HEK293T (cell line): ENCODE results near the gene NDUFA13.

Source experiments
- ARNT ChIP-seq: fragments of 450-650 bp; IDR thresholded peaks from 2 replicates; pipeline ENCODE4 v1.6.1; 2017; ENCODE audit warnings: mild to moderate bottlenecking
- BHLHE40 ChIP-seq: fragments of 450-650 bp; IDR thresholded peaks from 2 replicates; pipeline ENCODE4 v1.6.1; 2016; ENCODE audit warnings: mild to moderate bottlenecking, moderate library complexity, borderline replicate concordance
- CTBP1 ChIP-seq: fragments of 450-650 bp; IDR thresholded peaks from 2 replicates; pipeline ENCODE4 v1.6.1; 2016; ENCODE audit warnings: borderline replicate concordance
- ELF4 ChIP-seq: fragments of 450-650 bp; IDR thresholded peaks from 2 replicates; pipeline ENCODE4 v1.6.1; 2017; ENCODE audit warnings: antibody characterized with exemption
- FOXM1 ChIP-seq: fragments of 450-650 bp; IDR thresholded peaks from 2 replicates; pipeline ENCODE4 v1.6.1; 2017; ENCODE audit warnings: mild to moderate bottlenecking, borderline replicate concordance
- HDGF ChIP-seq: fragments of 450-650 bp; IDR thresholded peaks from 2 replicates; pipeline ENCODE4 v1.6.1; 2017; ENCODE audit warnings: antibody characterized with exemption, borderline replicate concordance
- L3MBTL2 ChIP-seq: fragments of 450-650 bp; conservative IDR thresholded peaks from 2 replicates; pipeline ENCODE4 v1.6.1; 2016; ENCODE audit warnings: mild to moderate bottlenecking
- LEF1 ChIP-seq: fragments of 450-650 bp; IDR thresholded peaks from 2 replicates; pipeline ENCODE4 v1.6.1; 2017; ENCODE audit warnings: mild to moderate bottlenecking, borderline replicate concordance
- NFRKB ChIP-seq: fragments of 450-650 bp; IDR thresholded peaks from 2 replicates; pipeline ENCODE4 v1.6.1; 2016; ENCODE audit warnings: mild to moderate bottlenecking, moderate library complexity
- PKNOX1 ChIP-seq: fragments of 450-650 bp; IDR thresholded peaks from 2 replicates; pipeline ENCODE4 v1.6.1; 2016
- SP1 ChIP-seq: fragments of 450-650 bp; IDR thresholded peaks from 2 replicates; pipeline ENCODE4 v1.6.1; 2017
- SUZ12 ChIP-seq: fragments of 450-650 bp; IDR thresholded peaks from 2 replicates; pipeline ENCODE4 v1.6.1; 2016; ENCODE audit warnings: mild to moderate bottlenecking
- TARDBP ChIP-seq: fragments of 450-650 bp; IDR thresholded peaks from 2 replicates; pipeline ENCODE4 v1.6.1; 2016
- ZNF384 ChIP-seq: fragments of 450-650 bp; IDR thresholded peaks from 2 replicates; pipeline ENCODE4 v1.6.1; 2016

GRCh38 chr19:19487950-19488874 lies 27.8 kb upstream of the NDUFA13 start:
- TF ChIP-seq LEF1 = no peak
- no peak for TF ChIP-seq SP1
- no peak for TF ChIP-seq SUZ12
- TF ChIP-seq ARNT = no peak
- TF ChIP-seq CTBP1 = no peak
- no peak for TF ChIP-seq FOXM1
- TF ChIP-seq HDGF = no peak
- TF ChIP-seq ZNF384 = no peak
- no peak for TF ChIP-seq ELF4
- TF ChIP-seq BHLHE40 = no peak
- TF ChIP-seq TARDBP = no peak
- no peak for TF ChIP-seq PKNOX1
- TF ChIP-seq NFRKB = no peak
- TF ChIP-seq L3MBTL2 = no peak
